HepG2 (cell line): ENCODE data around the gene CAND1. TPM values are rescaled to one million over a fixed set of nuclear protein-coding genes. Genes with fewer than 3 reads are reported as not detected.

Experiments
- CAMTA2 ChIP-seq: sonication (generic); formaldehyde crosslinking; IDR thresholded peaks from 2 replicates; pipeline ENCODE4 v1.4.0; 2020; ENCODE audit warnings: mild to moderate bottlenecking, missing genetic modification reagents, borderline replicate concordance
- ETV5 ChIP-seq: IDR thresholded peaks from 2 replicates; pipeline ENCODE4 v1.6.1; 2018; ENCODE audit warnings: missing biosample characterization, missing genetic modification reagents, inconsistent platforms, borderline replicate concordance
- SOX13 ChIP-seq, 3 experiments: fragments of 450-650 bp in 1 of 3; sonication (generic) in 1 of 3; formaldehyde crosslinking in 1 of 3; IDR thresholded peaks in 2 of 3; conservative IDR thresholded peaks in 1 of 3; 2 replicates each; pipeline versions ENCODE4 v1.5.0 to v1.6.1; 2016 to 2020; ENCODE audit warnings: antibody characterized with exemption in 1 of 3, mild to moderate bottlenecking in 1 of 3, missing compliant biosample characterization in 1 of 3, missing genetic modification reagents in 1 of 3, moderate library complexity in 1 of 3
- SRY ChIP-seq: sonication (generic); formaldehyde crosslinking; IDR thresholded peaks from 2 replicates; pipeline ENCODE4 v1.8.0; 2022; ENCODE audit warnings: mild to moderate bottlenecking, missing genetic modification reagents
- SSRP1 ChIP-seq: IDR thresholded peaks from 2 replicates; pipeline ENCODE4 v1.6.1; 2016; ENCODE audit warnings: control low read depth
- ZC3H13 ChIP-seq: sonication (generic); formaldehyde crosslinking; IDR thresholded peaks from 2 replicates; pipeline ENCODE4 v1.8.1; 2023; ENCODE audit warnings: mild to moderate bottlenecking, missing genetic modification reagents, moderate library complexity
- ZNF234 ChIP-seq: sonication (generic); formaldehyde crosslinking; conservative IDR thresholded peaks from 2 replicates; pipeline ENCODE4 v1.5.1; 2020; ENCODE audit warnings: mild to moderate bottlenecking, missing genetic modification reagents
- ZNF264 ChIP-seq: sonication (generic); formaldehyde crosslinking; IDR thresholded peaks from 2 replicates; pipeline ENCODE4 v1.4.0; 2020; ENCODE audit warnings: missing genetic modification reagents
- ZNF441 ChIP-seq: sonication (generic); formaldehyde crosslinking; IDR thresholded peaks from 2 replicates; pipeline ENCODE4 v1.7.0; 2021; ENCODE audit warnings: missing genetic modification reagents, borderline replicate concordance
- ZNF556 ChIP-seq: sonication (generic); formaldehyde crosslinking; IDR thresholded peaks from 2 replicates; pipeline ENCODE4 v1.4.0; 2020; ENCODE audit warnings: mild to moderate bottlenecking, missing genetic modification reagents, borderline replicate concordance
- ZNF562 ChIP-seq: sonication (generic); formaldehyde crosslinking; IDR thresholded peaks from 2 replicates; pipeline ENCODE4 v1.8.0; 2022; ENCODE audit warnings: missing genetic modification reagents, borderline replicate concordance
- ZNF713 ChIP-seq: sonication (generic); formaldehyde crosslinking; IDR thresholded peaks from 2 replicates; pipeline ENCODE4 v1.4.0; 2020; ENCODE audit warnings: mild to moderate bottlenecking, missing genetic modification reagents
- ZNF792 ChIP-seq: IDR thresholded peaks from 2 replicates; pipeline ENCODE4 v1.6.1; 2016
- polyA plus RNA-seq, 8 experiments: library from polyadenylated mRNA; depleted of rRNA in 3 of 8; stranded (reverse) in 7 of 8; unstranded in 1 of 8; fragments of >200 nt; fragmentation: Illumina TruSeq in 4 of 8; extraction: Trizol in 4 of 8; gene quantifications; 2 replicates each; pipeline versions ENCODE4 v1.2.1 to v1.2.3, GENCODE V29; 2011 to 2016; ENCODE audit warnings: low read depth in 4 of 8, missing spikeins in 1 of 8, mixed read lengths in 1 of 8; ENCODE audit not compliant: insufficient read depth in 1 of 8
- total RNA-seq, 5 experiments: library from RNA; depleted of rRNA; stranded (reverse); fragments of >200 nt; fragmentation: Illumina TruSeq; extraction: Trizol; gene quantifications; 2 replicates each; pipeline ENCODE4 v1.2.3, GENCODE V29; 2016; ENCODE audit warnings: low read depth in 1 of 5
- TF ChIP-seq, protein P1 (sequence below): sonication (generic); formaldehyde crosslinking; IDR thresholded peaks from 2 replicates; pipeline ENCODE4 v1.5.1; 2020; ENCODE audit warnings: mild to moderate bottlenecking, missing genetic modification reagents
- TF ChIP-seq, protein P2 (sequence below): IDR thresholded peaks from 2 replicates; pipeline ENCODE4 v1.6.1; 2018; ENCODE audit warnings: missing genetic modification reagents
- TF ChIP-seq, protein P3 (sequence below): sonication (generic); formaldehyde crosslinking; IDR thresholded peaks from 2 replicates; pipeline ENCODE4 v1.4.0; 2020; ENCODE audit warnings: mild to moderate bottlenecking, missing genetic modification reagents, borderline replicate concordance
- TF ChIP-seq, protein P4 (sequence below): sonication (generic); formaldehyde crosslinking; IDR thresholded peaks from 2 replicates; pipeline ENCODE4 v1.9.0; 2021; ENCODE audit warnings: missing genetic modification reagents, mild to moderate bottlenecking, borderline replicate concordance

Gene CAND1
- total and polyA plus RNA-seq, 2 of the 13 experiments (the other 11 are each of a cell fraction or from before 2014, with no cell fraction given) = 56.2 to 138 TPM

DNA sequence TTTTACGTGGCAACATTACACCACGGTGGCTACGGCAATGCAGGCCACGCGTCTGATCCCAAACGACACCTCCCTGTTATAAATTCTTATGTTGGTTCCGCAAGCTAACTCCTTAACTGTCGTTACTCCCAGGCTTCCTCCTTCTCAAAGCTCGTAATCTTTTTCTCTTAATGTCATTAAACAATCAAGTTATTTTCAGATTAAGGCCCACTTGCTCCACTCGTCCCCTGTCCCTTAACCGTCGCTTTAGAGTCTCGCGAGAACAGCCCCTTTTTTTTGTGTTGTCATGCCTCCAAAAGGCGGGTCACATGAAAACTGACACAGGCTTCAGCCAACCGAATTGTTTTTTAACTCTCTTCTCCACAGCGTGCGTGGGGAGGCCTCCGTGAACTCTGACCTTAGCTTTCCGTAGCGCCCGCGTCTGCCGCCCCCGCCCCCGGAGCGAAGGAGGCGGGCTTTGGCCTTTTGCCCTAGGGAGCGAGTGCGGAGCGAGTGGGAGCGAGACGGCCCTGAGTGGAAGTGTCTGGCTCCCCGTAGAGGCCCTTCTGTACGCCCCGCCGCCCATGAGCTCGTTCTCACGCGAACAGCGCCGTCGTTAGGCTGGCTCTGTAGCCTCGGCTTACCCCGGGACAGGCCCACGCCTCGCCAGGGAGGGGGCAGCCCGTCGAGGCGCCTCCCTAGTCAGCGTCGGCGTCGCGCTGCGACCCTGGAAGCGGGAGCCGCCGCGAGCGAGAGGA is at the start of gene CAND1 (continued):
- TF ChIP-seq ZNF713 (peak; percentile 96; the same call in 1 of the 2 replicates), ZNF562 (no peak), ZNF556 (CRISPR knock-in tag) (0 out of 2 replicates have a peak, but pooled peaks have one; percentile 20), SSRP1 (CRISPR knock-in tag) (no peak; the same call in 1 of the 2 replicates), ZNF234 (CRISPR knock-in tag) (no peak), ZNF441 (CRISPR knock-in tag) (0 out of 2 replicates have a peak, but pooled peaks have one; percentile 55), CAMTA2 (no peak), ZNF264 (CRISPR knock-in tag) (peak; percentile 72; the same call in 1 of the 2 replicates), ZC3H13 (CRISPR knock-in tag) (no peak; the same call in 1 of the 2 replicates), SOX13 (IDR thresholded peaks at IDR 0.05) (no peak), SOX13 (CRISPR knock-in tag; conservative IDR thresholded peaks at IDR 0.05 in 1 of 2, IDR thresholded peaks at IDR 0.05 in 1 of 2) (peak in 1 of 2 experiments; percentile 25; a peak in 1 of 4 replicates), ZNF792 (CRISPR knock-in tag) (peak; percentile 5; the same call in 1 of the 2 replicates), SRY (CRISPR knock-in tag) (peak; percentile 66), ETV5 (CRISPR knock-in tag) (peak; percentile 9; the same call in 1 of the 2 replicates)
- TF ChIP-seq, protein P1, sequence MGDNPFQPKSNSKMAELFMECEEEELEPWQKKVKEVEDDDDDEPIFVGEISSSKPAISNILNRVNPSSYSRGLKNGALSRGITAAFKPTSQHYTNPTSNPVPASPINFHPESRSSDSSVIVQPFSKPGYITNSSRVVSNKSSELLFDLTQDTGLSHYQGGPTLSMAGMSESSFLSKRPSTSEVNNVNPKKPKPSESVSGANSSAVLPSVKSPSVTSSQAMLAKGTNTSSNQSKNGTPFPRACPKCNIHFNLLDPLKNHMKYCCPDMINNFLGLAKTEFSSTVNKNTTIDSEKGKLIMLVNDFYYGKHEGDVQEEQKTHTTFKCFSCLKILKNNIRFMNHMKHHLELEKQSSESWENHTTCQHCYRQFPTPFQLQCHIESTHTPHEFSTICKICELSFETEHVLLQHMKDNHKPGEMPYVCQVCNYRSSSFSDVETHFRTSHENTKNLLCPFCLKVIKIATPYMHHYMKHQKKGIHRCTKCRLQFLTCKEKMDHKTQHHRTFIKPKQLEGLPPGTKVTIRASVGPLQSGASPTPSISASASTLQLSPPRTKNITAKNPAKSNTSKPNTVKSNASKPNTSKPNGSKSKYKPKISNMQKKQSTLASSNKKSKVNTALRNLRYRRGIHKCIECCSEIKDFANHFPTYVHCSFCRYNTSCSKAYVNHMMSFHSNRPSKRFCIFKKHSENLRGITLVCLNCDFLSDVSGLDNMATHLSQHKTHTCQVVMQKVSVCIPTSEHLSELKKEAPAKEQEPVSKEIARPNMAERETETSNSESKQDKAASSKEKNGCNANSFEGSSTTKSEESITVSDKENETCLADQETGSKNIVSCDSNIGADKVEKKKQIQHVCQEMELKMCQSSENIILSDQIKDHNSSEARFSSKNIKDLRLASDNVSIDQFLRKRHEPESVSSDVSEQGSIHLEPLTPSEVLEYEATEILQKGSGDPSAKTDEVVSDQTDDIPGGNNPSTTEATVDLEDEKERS = peak; percentile 88
- TF ChIP-seq, protein P2, sequence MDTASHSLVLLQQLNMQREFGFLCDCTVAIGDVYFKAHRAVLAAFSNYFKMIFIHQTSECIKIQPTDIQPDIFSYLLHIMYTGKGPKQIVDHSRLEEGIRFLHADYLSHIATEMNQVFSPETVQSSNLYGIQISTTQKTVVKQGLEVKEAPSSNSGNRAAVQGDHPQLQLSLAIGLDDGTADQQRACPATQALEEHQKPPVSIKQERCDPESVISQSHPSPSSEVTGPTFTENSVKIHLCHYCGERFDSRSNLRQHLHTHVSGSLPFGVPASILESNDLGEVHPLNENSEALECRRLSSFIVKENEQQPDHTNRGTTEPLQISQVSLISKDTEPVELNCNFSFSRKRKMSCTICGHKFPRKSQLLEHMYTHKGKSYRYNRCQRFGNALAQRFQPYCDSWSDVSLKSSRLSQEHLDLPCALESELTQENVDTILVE = peak; percentile 90; the same call in 1 of the 2 replicates
- TF ChIP-seq, protein P3, sequence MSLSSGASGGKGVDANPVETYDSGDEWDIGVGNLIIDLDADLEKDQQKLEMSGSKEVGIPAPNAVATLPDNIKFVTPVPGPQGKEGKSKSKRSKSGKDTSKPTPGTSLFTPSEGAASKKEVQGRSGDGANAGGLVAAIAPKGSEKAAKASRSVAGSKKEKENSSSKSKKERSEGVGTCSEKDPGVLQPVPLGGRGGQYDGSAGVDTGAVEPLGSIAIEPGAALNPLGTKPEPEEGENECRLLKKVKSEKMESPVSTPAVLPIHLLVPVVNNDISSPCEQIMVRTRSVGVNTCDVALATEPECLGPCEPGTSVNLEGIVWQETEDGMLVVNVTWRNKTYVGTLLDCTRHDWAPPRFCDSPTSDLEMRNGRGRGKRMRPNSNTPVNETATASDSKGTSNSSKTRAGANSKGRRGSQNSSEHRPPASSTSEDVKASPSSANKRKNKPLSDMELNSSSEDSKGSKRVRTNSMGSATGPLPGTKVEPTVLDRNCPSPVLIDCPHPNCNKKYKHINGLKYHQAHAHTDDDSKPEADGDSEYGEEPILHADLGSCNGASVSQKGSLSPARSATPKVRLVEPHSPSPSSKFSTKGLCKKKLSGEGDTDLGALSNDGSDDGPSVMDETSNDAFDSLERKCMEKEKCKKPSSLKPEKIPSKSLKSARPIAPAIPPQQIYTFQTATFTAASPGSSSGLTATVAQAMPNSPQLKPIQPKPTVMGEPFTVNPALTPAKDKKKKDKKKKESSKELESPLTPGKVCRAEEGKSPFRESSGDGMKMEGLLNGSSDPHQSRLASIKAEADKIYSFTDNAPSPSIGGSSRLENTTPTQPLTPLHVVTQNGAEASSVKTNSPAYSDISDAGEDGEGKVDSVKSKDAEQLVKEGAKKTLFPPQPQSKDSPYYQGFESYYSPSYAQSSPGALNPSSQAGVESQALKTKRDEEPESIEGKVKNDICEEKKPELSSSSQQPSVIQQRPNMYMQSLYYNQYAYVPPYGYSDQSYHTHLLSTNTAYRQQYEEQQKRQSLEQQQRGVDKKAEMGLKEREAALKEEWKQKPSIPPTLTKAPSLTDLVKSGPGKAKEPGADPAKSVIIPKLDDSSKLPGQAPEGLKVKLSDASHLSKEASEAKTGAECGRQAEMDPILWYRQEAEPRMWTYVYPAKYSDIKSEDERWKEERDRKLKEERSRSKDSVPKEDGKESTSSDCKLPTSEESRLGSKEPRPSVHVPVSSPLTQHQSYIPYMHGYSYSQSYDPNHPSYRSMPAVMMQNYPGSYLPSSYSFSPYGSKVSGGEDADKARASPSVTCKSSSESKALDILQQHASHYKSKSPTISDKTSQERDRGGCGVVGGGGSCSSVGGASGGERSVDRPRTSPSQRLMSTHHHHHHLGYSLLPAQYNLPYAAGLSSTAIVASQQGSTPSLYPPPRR (CRISPR knock-in tag) = no peak
- TF ChIP-seq, protein P4, sequence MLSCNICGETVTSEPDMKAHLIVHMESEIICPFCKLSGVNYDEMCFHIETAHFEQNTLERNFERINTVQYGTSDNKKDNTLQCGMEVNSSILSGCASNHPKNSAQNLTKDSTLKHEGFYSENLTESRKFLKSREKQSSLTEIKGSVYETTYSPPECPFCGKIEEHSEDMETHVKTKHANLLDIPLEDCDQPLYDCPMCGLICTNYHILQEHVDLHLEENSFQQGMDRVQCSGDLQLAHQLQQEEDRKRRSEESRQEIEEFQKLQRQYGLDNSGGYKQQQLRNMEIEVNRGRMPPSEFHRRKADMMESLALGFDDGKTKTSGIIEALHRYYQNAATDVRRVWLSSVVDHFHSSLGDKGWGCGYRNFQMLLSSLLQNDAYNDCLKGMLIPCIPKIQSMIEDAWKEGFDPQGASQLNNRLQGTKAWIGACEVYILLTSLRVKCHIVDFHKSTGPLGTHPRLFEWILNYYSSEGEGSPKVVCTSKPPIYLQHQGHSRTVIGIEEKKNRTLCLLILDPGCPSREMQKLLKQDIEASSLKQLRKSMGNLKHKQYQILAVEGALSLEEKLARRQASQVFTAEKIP (CRISPR knock-in tag) = no peak
